DMS53 (cell line): ENCODE data around the gene CPD.
A peak's percentile ranks its signal among the peaks of the same experiment; 100 is the strongest.

Experiments
- DNase-seq: peaks from one replicate; lab custom pipeline; 2025; lab: John Stamatoyannopoulos, UW

CPD gene

DNA sequence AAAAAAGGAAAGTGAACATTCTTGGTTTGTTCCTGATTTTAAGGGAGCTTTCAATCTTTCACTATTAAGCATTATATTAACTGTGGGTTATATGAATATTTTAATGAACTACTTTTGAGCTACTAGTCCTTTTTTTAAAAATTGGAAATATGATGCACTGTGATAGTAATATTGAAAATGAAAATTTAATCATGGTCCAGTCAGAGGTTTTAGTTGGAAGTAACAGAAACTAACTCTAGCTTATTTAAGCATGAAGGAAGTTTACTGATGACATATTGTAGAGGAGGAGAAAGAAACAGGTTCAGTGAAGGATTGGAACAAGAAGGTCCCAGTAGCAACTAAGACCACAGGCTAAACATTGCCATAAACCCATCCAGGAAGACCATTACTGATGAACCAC lies 24.0 kb upstream of the CPD start:
- no peak for DNase-seq

DNA sequence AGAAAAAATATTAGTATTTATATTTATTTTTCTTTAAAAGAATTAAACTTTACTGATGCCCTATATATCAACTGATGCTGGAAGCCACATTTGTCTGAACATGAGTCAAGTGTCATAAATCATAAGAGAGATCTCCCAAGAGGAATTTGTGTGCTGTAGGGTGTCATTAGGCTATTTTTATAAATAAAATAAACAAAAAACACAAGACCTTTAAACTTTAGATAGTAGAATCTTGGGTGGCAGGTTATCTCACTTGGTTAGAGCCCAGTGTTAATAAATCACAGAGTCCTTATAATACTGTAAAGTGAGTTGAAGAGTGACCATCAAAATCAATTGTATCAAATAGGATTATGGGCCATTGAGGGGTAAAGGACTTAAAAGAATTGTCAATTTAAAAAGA lies 21.3 kb upstream of the CPD start:
- no peak for DNase-seq

DNA sequence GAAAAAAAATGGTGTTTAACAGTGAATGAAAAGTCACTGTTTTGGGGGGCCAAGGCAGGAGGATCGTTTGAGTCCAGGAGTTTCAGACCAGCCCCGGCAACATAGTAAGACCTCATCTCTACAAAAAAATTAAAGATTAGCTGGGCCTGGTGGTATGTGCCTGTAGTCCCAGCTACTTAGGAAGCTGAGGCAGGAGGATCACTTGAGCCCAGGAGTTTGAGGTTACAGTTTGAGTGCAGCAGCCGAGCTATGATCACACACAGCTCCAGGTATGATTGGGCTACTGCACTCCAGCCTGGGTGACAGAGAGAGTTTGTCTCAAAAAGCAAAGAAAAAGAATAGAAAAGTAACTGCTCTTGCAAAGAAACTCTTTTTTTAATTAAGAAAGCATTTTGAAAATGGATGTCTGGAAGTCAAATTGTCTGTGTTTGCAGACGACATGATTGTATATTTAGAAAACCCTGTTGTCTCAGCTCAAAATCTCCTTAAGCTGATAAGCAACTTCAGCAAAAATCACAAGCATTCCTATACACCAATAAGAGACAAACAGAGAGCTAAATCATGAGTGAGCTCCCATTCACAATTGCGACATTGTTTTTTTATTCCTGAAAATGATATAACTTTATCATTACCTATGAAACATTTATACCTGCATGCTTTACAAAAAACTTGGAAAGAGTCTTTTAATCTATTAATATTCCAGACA lies 20.5 kb upstream of the CPD start:
- no peak for DNase-seq

DNA sequence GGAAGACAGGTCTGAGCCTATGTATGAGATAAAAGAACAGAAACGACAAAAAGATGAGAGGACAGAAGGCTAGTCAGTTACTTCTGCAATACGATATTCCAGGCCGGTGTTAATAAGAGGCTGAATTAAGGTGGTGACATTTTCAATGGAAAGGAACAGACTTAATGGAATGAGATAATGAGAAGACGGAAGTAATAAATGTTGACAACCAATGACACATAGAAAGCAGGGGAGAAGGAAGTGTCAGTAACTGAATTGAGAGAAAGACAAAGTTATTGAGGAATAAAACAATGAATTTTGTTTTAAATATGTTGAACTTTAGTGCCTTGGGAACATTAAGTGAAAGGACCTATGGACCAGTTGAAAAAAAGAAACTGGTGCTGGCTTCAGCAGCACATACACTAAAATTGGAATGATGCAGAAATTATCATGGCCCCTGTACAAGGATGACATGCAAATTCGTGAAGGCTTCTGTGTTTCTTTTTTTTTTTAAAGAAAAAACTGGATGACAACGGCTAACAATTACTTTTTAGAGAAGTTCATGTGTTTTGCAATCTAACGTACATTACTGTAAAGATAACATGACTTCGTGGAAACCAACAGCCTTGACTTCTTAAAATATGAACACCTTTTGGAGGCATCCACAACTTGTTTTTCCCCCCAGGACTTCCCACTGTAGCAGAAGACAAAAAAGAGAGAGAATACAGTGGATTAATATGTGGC lies 18.5 kb upstream of the CPD start:
- DNase-seq = no peak

DNA sequence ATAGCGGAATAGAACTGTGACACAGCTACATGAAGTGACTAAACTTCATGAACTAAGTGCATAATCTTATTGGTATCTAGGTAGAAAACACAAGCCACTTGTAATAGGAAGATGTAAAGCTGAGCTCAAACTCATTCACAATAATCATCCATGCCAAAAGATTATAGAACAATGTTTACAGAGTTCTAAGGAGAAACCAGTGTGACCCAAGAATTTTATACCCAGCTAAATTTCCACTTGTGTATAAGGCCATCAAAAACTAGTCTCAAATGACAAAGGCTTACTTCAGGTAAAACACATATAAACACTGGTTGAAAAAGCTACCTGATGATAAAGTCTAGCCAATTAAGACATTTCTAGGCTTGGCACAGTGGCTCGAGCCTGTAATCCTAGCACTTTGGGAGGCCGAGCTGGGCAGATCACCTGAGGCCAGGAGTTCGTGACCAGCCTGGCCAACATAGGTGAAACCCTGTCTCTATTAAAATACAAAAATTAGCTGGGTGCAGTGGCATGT lies 16.9 kb upstream of the CPD start:
- peak; percentile 6 for DNase-seq

DNA sequence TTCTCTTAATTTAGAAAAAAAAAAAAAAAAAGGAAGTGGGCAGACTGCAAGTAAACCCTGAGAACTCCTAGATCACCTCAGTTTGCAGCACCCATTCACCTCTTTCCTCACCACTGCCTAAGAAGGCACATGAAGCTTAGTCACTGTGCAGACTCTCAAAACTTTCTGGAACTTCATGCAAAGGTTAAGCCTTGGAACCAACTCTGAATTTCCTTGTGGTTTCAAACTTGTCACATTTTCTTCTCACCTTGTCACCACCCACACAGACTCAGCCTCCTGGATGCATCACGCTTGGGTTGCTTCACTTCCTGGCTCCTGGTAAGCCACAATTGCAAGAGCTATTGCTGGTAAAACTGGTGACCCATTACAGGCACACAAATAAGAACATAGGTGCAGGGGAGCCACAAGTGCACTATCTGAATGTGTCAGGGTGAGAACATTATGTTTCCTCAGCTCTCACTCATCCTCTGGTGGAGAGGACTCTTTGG lies 15.0 kb upstream of the CPD start:
- DNase-seq = peak; percentile 15

DNA sequence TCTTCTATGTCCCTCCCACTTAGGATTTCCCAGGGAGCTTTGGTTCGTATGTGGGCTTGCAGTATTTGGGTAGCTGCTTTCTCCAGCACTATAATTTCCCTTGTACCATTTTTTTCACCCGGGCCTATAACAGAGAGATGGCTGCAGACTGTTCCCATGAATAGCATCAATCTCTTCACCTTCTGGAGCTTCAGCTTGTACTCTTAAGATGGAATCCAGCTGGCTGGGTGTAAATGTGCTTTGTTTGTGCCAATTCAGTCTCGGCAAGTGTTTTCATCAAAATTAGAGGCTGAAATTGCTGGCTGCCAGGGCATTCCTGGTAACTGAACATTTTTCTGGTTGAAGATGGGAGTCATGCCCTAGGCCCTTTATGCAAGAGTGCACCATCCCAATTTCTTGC lies 12.2 kb upstream of the CPD start:
- DNase-seq = no peak

DNA sequence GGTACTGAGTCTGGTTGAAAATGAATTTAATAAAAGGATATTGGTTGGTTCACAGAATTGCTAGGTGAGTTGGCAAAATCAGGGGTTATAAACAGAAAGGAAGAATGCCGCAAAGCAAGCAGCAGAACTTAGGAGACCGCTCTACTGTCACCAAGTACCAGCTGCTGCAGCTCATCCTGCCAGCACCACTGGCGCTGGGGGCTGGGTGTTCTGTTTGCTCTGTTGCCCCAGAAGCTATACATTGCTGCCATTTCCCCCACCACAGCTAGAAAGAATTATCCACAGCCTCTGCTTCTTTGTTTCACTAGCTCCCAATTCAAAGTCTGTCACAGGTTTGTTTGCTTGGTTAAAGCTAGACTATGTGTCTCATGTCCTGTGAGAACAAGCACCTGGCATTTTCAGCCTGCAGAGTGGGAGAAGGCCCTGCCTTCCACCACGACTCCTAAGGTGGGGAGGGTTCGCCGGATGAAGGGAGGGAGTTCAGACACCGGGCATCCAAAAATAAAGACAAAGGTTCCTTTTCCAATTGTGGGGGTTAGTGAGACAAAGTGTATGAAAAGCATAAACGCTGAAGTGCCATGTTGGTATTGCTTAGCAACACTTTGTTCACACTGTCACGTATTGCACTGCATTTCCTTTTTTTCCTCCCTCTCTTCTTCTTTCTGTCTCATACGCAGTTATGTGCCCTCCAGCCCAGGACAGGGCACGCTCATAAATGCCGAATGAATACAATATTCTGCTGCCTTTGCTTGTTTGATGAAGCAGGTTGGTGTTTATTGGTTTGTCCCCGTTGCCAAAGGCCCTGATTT lies 9.6 kb upstream of the CPD start:
- peak; percentile 87 for DNase-seq

DNA sequence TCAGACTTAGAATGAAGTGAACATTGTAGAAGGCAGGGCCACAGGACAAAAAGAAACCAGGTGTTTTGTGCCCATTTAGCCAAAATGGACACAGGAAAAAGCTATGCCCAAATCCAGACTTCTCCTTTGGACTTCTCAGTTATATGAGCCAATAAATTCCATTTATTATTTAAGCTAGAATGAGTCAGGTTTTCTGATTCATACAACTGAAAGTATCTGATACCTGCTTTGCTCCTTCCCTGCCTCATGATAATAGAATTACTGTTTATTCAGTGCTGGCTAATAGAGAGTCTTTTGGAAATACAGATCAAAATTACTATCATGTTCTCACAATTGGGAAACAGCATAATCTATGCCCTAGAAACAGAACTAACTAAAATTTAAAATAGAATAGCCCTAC lies 8.7 kb upstream of the CPD start:
- peak; percentile 56 for DNase-seq

DNA sequence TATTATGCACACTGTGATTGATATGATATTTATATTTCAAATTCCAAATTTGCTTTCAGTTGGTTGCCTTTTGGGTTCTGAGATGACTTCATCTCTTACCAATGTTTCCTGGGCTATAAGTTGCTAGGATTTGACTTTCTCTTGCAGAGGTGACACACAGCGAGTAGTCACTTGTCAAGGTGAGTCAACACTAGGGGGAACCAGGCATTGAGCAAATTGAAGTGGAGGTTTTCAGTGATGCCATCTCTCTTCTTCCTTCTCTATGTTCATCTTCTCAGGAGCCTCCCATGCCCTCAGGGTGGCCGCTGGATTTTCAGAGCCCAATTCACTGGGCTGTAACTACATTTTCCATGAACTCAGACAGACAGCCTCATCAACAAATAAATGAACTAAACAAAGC lies 6.0 kb upstream of the CPD start:
- DNase-seq = peak; percentile 68

DNA sequence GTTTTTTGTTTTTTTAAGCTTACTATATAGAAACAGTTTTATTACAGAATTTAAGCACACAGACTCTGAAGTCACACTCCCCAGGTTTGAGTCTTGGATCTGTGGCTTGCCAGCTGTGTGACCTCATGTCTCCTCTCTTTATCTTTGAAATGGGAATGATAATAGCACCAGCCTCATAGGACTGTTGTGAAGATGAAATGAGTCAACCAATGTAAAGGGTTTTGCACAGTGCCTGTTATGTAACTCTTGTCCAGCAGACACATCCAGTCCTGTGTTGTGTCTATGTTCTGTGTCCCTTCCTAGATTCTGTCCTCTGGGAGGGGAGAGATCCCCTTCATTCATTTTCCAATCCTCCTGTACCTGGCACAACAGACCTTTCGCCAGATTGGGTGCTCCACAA lies 3.1 kb upstream of the CPD start:
- DNase-seq = peak; percentile 63

DNA sequence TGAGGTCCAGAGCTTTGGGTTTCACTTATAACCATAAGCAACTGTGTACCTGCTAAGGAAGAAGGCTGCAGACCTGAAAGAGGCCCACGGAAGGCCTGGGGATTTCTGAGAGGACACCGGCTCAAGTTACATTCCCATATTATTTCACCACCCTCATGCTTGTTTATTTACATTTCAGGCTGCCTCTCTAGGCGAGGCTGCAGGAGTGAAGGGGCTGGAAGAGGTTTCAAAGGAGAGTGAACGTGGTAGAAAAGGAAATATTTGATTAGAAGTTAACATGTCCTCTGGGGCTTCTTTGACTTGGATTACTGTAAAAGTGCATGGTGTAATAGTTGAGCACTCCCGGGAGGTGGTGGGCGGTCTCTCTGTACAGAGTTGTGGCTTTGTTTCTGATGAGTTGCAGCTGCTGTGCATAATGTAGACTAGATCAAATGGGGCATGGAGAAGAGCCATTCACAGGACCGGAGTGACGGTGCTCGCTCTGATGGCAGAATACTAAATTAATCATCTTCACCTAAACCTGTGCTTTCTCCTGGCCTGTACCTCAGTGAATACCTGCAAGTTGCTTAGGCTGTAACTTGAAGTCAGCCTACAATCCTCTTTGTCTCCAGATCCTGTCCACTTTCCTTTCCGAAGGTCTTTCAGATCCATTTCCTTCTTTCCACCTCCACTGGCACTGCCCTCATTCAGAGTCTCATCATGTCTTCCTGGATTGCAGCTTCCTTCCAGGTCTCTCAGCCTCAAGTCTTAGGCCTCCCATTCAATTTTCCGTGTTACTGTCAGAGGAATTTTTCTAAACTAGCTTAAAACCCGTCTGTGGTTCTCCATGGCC lies 1.9 kb upstream of the CPD start:
- peak; percentile 97 for DNase-seq

DNA sequence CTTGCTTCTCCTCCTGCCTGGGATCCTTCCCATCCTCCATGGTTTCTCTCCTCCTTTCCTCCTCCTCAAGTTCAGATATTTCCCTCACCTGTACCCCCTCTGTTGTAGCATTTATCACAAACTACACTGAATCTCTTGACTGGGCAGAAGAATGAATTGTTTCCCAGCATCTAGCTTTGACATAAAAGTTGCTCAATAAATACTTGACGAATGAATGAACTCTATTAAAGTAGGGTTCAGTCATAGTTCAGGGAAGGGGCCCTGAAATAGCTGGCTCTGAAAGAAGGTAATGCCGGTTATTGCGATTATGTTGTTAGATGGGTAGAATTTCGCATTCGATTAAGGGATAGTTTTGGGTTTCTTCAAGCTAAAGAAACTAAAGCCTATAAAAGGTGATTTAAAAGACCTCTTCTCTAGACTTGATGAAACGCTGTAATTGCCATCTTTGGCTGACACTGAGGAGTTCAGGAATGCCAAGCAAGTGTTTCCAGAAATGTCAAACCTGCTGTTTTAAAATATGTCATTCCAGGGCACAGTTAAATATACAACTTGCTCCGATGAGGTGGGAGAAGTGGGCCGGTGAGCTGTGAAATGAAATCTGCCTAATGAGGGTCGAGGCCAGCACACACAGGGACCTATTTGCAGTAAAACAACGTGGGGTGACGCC lies 1.0 kb upstream of the CPD start:
- no peak for DNase-seq

DNA sequence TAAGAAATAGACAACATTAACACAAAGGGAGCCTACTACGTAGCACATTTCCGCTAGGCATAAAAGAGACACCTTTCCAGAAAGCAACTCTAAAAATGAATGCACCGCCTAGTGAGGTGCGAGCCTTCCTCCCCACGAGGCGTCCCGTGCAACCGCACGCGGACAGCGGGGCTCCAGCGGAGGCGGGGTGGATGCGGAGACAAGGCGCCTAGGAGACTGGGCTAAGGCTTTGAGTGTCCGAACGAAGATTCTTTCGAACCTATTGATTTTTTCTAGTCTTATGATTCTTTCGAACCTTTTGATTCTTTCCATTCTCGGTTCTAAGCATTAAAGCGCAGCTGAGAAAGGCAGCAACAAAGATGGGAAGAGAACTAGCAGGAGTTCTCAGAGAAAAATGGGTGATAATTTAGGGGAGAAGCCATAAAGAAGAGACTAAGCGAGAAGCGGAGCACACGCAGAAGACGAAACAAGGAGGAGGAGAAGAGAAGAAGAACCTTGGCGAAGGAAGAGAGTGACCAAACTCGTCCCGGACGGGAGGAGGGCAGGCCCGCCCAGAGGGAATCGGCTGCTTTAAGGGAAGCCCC lies 394 bp upstream of the CPD start:
- DNase-seq = peak; percentile 61

DNA sequence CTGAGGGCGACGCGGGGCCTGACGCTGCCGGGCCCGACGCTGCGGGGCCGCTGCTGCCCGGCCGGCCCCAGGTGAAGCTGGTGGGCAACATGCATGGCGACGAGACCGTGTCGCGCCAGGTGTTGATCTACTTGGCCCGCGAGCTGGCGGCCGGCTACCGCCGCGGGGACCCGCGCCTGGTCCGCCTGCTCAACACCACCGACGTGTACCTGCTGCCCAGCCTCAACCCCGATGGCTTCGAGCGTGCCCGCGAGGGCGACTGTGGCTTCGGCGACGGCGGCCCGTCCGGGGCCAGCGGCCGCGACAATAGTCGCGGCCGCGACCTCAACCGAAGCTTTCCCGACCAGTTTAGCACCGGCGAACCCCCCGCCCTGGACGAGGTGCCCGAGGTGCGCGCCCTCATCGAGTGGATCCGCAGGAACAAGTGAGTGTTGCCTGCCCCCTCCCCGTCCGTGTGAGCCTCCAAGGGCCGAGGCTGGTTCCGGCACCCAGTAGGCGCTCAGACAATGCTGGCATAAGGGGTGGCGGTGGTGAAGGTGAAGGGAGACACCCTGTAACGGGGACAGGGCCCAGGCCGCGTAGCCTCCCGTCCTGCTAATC lies 676 bp downstream of the CPD start:
- peak; percentile 57 for DNase-seq

DNA sequence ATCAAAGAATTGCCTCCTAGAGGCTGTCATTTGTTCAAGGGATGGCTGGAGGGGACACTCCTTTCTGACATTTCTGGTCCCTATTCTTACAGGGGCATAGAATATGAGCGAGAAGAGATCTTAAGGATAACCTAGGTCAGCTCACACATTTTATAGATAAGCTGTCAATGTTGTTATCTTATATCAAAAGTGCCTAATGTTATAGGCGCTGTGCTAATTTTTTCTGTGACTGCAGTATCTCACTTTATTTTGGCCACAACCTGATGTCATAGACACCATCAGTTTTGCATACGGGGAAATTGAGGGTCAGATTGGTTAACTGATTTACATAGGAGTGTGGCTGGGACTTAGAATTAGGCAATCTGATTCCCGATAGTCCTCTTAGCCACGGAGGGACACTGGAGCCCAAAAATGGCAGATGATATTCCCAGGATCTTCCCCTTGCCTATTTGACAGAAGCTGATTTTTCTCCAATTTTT lies 1.2 kb downstream of the CPD start:
- peak; percentile 39 for DNase-seq

DNA sequence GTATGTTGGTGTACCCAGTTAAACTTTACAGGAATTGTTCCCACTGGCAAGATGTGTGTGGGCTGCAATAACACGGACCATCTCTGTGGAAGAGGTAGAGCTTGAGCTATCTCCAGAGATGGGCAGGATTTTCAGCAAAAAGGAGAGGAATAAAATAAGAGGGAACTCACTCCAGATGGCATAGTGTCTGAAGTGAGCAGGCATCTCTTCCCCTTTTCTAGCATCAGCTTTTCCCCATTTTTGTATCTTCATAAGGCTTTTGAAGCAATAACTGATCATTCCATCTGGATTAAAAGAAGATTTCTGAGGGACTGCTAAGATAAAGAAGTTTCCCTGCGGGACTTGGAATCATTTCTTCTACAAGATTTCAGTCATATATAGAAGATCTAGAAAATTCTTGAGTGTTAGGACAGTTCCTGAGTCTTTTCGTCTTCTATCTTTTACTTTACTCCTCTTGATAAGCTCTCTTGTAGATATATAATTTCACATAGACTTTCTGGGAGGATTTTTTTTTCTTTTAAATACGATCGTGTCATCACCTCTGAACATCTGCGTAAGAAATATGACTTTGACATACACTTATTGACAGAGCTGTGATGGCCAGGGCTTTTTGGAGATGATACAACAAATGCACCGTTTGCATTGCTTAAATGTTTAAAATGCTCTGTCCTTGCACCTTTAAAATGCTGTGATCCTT lies 2.1 kb downstream of the CPD start:
- no peak for DNase-seq

DNA sequence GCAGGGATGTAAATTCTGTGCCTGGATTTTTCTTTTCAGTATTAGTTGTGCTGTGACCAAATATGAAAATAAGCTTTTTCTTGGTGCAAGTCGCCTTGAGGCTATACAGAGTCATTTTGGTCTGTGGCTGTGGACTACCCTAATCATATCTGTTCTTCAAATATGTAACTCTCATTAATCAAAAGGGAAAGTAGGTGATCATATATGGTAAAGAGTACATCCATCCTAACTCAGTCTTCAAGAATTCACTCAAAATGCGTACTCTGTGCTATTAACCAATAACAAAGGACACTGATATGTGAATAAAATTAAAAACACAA lies 2.6 kb downstream of the CPD start:
- no peak for DNase-seq

DNA sequence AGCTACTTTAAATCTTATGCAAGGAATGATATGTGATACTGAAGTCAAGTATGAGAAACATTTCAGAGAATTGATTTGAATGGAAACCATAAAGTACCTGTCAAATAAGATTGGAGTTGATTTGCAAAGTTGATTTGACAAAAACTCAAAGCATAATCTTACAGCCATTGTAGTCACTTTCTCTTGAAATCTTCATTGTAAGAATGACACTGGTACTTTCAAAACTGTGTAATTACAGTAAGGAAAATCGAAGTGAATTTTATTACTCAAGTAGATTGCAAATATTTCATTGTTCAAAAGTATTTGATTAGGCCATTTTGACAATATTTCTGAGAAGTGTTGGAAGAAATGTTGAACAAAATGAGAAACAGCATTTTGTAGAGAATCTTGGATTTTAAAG lies 3.6 kb downstream of the CPD start:
- DNase-seq = no peak
